ENCODE data around the gene GYG2.

GRCh38 chrX:2928583-2929434, 100.1 kb downstream of the GYG2 start, which contains the start of gene ARSD:
- TF ChIP-seq, protein P1, sequence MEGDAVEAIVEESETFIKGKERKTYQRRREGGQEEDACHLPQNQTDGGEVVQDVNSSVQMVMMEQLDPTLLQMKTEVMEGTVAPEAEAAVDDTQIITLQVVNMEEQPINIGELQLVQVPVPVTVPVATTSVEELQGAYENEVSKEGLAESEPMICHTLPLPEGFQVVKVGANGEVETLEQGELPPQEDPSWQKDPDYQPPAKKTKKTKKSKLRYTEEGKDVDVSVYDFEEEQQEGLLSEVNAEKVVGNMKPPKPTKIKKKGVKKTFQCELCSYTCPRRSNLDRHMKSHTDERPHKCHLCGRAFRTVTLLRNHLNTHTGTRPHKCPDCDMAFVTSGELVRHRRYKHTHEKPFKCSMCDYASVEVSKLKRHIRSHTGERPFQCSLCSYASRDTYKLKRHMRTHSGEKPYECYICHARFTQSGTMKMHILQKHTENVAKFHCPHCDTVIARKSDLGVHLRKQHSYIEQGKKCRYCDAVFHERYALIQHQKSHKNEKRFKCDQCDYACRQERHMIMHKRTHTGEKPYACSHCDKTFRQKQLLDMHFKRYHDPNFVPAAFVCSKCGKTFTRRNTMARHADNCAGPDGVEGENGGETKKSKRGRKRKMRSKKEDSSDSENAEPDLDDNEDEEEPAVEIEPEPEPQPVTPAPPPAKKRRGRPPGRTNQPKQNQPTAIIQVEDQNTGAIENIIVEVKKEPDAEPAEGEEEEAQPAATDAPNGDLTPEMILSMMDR (IDR thresholded peaks at IDR 0.05): no peak
- TF ChIP-seq POLR2A (IDR thresholded peaks at IDR 0.05): peak; percentile 75 to 90

Measured in thyroid gland (tissue), 4 donors.